VCaP (cell line): ENCODE results near the gene KIAA0319L.
"Not testable (repeated sequence)": the region's sequence is repeated elsewhere in the genome, so short reads cannot be mapped to it uniquely, and the experiment has no call there.

Experiments
- H3K27ac ChIP-seq: fragments of 450-650 bp; 2 replicates; pipeline ENCODE4 v1.5.1; 2017
- CTCF ChIP-seq: fragments of 450-650 bp; conservative IDR thresholded peaks from 2 replicates; pipeline ENCODE4 v1.5.1; 2017; ENCODE audit warnings: mild to moderate bottlenecking, moderate library complexity

The KIAA0319L gene

GRCh38 chr1:35589516-35590427, 32.6 kb upstream of the KIAA0319L start:
- TF ChIP-seq CTCF = no peak
- H3K27ac ChIP-seq = no peak overlapping the region

GRCh38 chr1:35588197-35588910, 31.2 kb upstream of the KIAA0319L start:
- no peak overlapping the region for H3K27ac ChIP-seq
- no peak for TF ChIP-seq CTCF

- TF ChIP-seq CTCF = no peak
Observed at GRCh38 chr1:35587736-35588135, 30.5 kb upstream of the KIAA0319L start.

GRCh38 chr1:35586808-35587207, 29.6 kb upstream of the KIAA0319L start:
- TF ChIP-seq CTCF = no peak

More at GRCh38 chr1:35587736-35588135, 30.5 kb upstream of the KIAA0319L start:
- H3K27ac ChIP-seq = no peak overlapping the region

GRCh38 chr1:35585805-35586204, 28.6 kb upstream of the KIAA0319L start:
- H3K27ac ChIP-seq = not testable (repeated sequence)

More at GRCh38 chr1:35586808-35587207, 29.6 kb upstream of the KIAA0319L start:
- no peak overlapping the region for H3K27ac ChIP-seq

GRCh38 chr1:35585281-35585680, 28.1 kb upstream of the KIAA0319L start:
- no peak for TF ChIP-seq CTCF
- H3K27ac ChIP-seq = no peak overlapping the region

GRCh38 chr1:35581621-35582020, 24.4 kb upstream of the KIAA0319L start:
- H3K27ac ChIP-seq = not testable (repeated sequence)

GRCh38 chr1:35580949-35581388, 23.8 kb upstream of the KIAA0319L start:
- H3K27ac ChIP-seq = no peak overlapping the region

More at GRCh38 chr1:35580949-35581388, 23.8 kb upstream of the KIAA0319L start:
- no peak for TF ChIP-seq CTCF
